ENCODE results near the gene ZCCHC7. TPM values are rescaled to one million over a fixed set of nuclear protein-coding genes. Genes with fewer than 3 reads are reported as not detected.

ZCCHC7 gene
- total and polyA plus RNA-seq, 9 of the 15 experiments (the other 6 are each of a cell fraction or from before 2014, with no cell fraction given) = 34.1 to 68.9 (median 48.8) TPM

DNA sequence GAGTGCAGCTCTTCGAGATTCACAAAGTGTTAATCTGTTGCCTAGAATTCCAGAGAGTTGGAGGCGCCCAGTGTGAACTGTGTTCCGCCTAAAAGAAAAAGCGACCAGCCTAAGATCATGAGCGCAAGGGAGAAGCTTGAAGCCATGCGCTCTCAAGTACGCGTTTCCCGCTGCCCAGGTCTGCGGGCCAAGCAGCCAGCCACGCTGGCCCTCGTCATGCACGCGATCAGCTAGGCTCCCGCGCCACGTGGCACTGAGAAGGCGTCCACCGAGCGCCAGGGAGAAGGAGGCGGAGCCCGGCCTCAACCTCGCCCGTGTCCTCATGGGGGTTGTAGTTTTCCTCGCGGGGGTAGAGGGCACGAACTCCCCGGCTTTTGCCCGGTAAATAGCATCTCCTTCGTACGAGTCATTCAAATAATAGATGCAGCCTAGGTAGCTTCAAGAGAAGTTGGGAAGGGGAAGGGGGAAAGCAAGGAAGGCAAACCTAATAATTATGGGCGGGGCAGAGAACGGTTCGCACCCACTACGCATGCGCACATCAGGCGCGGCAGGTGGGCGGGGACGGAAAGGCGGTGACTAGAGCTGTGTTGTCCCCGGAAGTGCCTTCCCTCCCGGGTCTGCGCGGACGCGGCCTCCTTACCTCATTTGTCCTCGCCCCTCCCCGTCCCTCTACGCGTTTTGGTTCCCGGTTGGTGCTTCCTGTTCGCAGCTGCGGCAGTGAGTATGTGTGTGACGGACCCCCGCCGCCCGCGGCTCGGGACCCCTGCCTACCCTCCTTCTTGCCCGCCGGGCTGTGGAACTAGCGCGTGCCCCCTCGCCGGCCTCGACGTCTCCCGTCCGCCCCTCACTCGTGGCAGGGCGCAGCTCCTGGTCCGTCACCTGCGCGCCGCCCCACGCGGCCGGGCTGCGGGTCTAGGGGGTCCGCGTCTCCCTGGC is at the start of gene ZCCHC7 (continued):
- TF ChIP-seq ZHX1 (conservative IDR thresholded peaks at IDR 0.05; ENCODE audit: low read length) (no peak), CEBPB (tag; IDR thresholded peaks at IDR 0.05) (no peak), E2F4 (CRISPR knock-in tag; IDR thresholded peaks at IDR 0.05; ENCODE audit: low read depth) (peak; percentile 96), EHMT2 (IDR thresholded peaks at IDR 0.05) (peak; percentile 72; the same call in 1 of the 2 replicates), SIRT6 (IDR thresholded peaks at IDR 0.05; ENCODE audit: low read depth, low read length) (no peak), TOE1 (IDR thresholded peaks at IDR 0.05; ENCODE audit: borderline replicate concordance) (peak; percentile 0), TOE1 (CRISPR knock-in tag; IDR thresholded peaks at IDR 0.05; ENCODE audit: borderline replicate concordance, low read depth) (peak; percentile 98), NFE2L1 (tag; IDR thresholded peaks at IDR 0.05; ENCODE audit: borderline replicate concordance, low read depth) (no peak), TAF1 (IDR thresholded peaks at IDR 0.05; ENCODE audit: control insufficient read depth, extremely low read depth, insufficient read depth, low read length, severe bottlenecking) (peak; percentile 87), FOS (IDR thresholded peaks at IDR 0.05; ENCODE audit: extremely low read depth, insufficient read length) (no peak), STAG1 (CRISPR knock-in tag; IDR thresholded peaks at IDR 0.05; ENCODE audit: borderline replicate concordance) (peak; percentile 81), NCOA2 (IDR thresholded peaks at IDR 0.05; ENCODE audit: partially characterized antibody in 2 of 2) (no peak), TRIM28 (IDR thresholded peaks at IDR 0.05) (peak; percentile 89), CBX5 (IDR thresholded peaks at IDR 0.05; ENCODE audit: borderline replicate concordance, low read depth) (peak; percentile 83; the same call in 1 of the 2 replicates), HNRNPH1 (optimal IDR thresholded peaks at IDR 0.05; ENCODE audit: low read depth, low read length) (no peak), TCF15 (CRISPR knock-in tag; IDR thresholded peaks at IDR 0.05) (peak; percentile 90; the same call in 1 of the 2 replicates), RBM17 (IDR thresholded peaks at IDR 0.05; ENCODE audit: borderline replicate concordance, low read depth, low read length) (no peak), PREB (CRISPR knock-in tag; IDR thresholded peaks at IDR 0.05) (no peak)
- TF ChIP-seq, protein P1, sequence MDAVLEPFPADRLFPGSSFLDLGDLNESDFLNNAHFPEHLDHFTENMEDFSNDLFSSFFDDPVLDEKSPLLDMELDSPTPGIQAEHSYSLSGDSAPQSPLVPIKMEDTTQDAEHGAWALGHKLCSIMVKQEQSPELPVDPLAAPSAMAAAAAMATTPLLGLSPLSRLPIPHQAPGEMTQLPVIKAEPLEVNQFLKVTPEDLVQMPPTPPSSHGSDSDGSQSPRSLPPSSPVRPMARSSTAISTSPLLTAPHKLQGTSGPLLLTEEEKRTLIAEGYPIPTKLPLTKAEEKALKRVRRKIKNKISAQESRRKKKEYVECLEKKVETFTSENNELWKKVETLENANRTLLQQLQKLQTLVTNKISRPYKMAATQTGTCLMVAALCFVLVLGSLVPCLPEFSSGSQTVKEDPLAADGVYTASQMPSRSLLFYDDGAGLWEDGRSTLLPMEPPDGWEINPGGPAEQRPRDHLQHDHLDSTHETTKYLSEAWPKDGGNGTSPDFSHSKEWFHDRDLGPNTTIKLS (IDR thresholded peaks at IDR 0.05; ENCODE audit: borderline replicate concordance, low read depth) = peak; percentile 100
